Fibroblast of lung (primary cell): ENCODE measurements around the gene RCAN1. TPM values are rescaled to one million over a fixed set of nuclear protein-coding genes. Genes with fewer than 3 reads are reported as not detected.
"Not testable (repeated sequence)": the region's sequence is repeated elsewhere in the genome, so short reads cannot be mapped to it uniquely, and the experiment has no call there.

Source experiments
- DNase-seq, 2 donors: peaks; one replicate each; pipeline versions ENCODE4 v3.0.0 to v3.0.0-alpha.2; 2010; ENCODE audit warnings: low read depth in 2 of 2
- H2AFZ ChIP-seq: 2 replicates; pipeline ENCODE4 v1.5.1; 2012; ENCODE audit warnings: low read length, control low read depth, inconsistent platforms
- H3K27ac ChIP-seq: 2 replicates; pipeline ENCODE4 v1.5.1; 2011; ENCODE audit warnings: low read length, control low read depth; ENCODE audit not compliant: insufficient read depth
- H3K27me3 ChIP-seq: 2 replicates; pipeline ENCODE4 v1.5.1; 2011; ENCODE audit warnings: mild to moderate bottlenecking, low read length; ENCODE audit not compliant: control insufficient read depth, insufficient read depth
- H3K36me3 ChIP-seq: 2 replicates; pipeline ENCODE4 v1.5.1; 2011; ENCODE audit warnings: low read length; ENCODE audit not compliant: control insufficient read depth, insufficient read depth
- H3K4me1 ChIP-seq: 2 replicates; pipeline ENCODE4 v1.5.1; 2011; ENCODE audit warnings: low read length; ENCODE audit not compliant: control insufficient read depth, insufficient read depth; ENCODE audit errors: extremely low read depth
- H3K4me2 ChIP-seq: 2 replicates; pipeline ENCODE4 v1.5.1; 2011; ENCODE audit warnings: low read length, control low read depth; ENCODE audit not compliant: insufficient read depth; ENCODE audit errors: extremely low read depth
- H3K4me3 ChIP-seq, 4 experiments: fragments of 200-600 bp in 1 of 4; sonication (generic) in 1 of 4; replicated peaks in 1 of 4; 2 replicates each; pipeline ENCODE4 v1.5.1; 2011 to 2016; ENCODE audit warnings: low read length in 4 of 4, low read depth in 3 of 4, mild to moderate bottlenecking in 3 of 4, control low read depth in 2 of 4, inconsistent platforms in 1 of 4, mixed read lengths in 1 of 4; ENCODE audit not compliant: insufficient read depth in 1 of 4; ENCODE audit errors: control extremely low read depth in 1 of 4
- H3K79me2 ChIP-seq: 2 replicates; pipeline ENCODE4 v1.5.1; 2012; ENCODE audit warnings: mild to moderate bottlenecking, low read length, inconsistent platforms; ENCODE audit not compliant: control insufficient read depth, insufficient read depth
- H3K9ac ChIP-seq: 2 replicates; pipeline ENCODE4 v1.5.1; 2011; ENCODE audit warnings: mild to moderate bottlenecking, low read length, control low read depth; ENCODE audit not compliant: insufficient read depth
- H3K9me3 ChIP-seq: 2 replicates; pipeline ENCODE4 v1.5.1; 2012; ENCODE audit warnings: low read depth, low read length; ENCODE audit not compliant: control insufficient read depth, insufficient read depth
- H4K20me1 ChIP-seq: 2 replicates; pipeline ENCODE4 v1.5.1; 2011; ENCODE audit warnings: low read length; ENCODE audit not compliant: control insufficient read depth, insufficient read depth; ENCODE audit errors: extremely low read depth
- EZH2 ChIP-seq: IDR thresholded peaks from 2 replicates; pipeline ENCODE4 v1.5.1; 2012; ENCODE audit warnings: low read length, control low read depth, mild to moderate bottlenecking; ENCODE audit errors: missing control alignments
- polyA plus RNA-seq, 2 donors: library from polyadenylated mRNA; depleted of rRNA in 1 of 2; stranded (reverse) in 1 of 2; unstranded in 1 of 2; fragments of >200 nt; gene quantifications; 2 replicates each; pipeline ENCODE4 v1.2.1, GENCODE V29; 2011 to 2012; ENCODE audit warnings: missing spikeins in 1 of 2
- total RNA-seq: library from RNA; depleted of rRNA; stranded (reverse); fragments of >200 nt; gene quantifications from 2 replicates; pipeline ENCODE4 v1.2.1, GENCODE V29; 2014
- TF ChIP-seq, protein P1 (sequence below), 2 donors: IDR thresholded peaks in 1 of 2; conservative IDR thresholded peaks in 1 of 2; 1 replicate in 1 of 2; 2 replicates in 1 of 2; pipeline ENCODE4 v1.5.1; 2011 to 2012; ENCODE audit warnings: low read length in 2 of 2, control low read depth in 1 of 2, inconsistent platforms in 1 of 2, low read depth in 1 of 2, mild to moderate bottlenecking in 1 of 2

Gene RCAN1
- total and polyA plus RNA-seq, 2 donors (not counting 1 experiment from before 2014, with no cell fraction given) = 94.8 to 259 TPM

- TF ChIP-seq EZH2 = no peak
- TF ChIP-seq, protein P1, sequence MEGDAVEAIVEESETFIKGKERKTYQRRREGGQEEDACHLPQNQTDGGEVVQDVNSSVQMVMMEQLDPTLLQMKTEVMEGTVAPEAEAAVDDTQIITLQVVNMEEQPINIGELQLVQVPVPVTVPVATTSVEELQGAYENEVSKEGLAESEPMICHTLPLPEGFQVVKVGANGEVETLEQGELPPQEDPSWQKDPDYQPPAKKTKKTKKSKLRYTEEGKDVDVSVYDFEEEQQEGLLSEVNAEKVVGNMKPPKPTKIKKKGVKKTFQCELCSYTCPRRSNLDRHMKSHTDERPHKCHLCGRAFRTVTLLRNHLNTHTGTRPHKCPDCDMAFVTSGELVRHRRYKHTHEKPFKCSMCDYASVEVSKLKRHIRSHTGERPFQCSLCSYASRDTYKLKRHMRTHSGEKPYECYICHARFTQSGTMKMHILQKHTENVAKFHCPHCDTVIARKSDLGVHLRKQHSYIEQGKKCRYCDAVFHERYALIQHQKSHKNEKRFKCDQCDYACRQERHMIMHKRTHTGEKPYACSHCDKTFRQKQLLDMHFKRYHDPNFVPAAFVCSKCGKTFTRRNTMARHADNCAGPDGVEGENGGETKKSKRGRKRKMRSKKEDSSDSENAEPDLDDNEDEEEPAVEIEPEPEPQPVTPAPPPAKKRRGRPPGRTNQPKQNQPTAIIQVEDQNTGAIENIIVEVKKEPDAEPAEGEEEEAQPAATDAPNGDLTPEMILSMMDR (conservative IDR thresholded peaks at IDR 0.05 in 1 of 2, IDR thresholded peaks at IDR 0.05 in 1 of 2; ENCODE audit: low read depth in 1 of 2, low read length in 2 of 2) = no peak
- H3K4me2 ChIP-seq = no peak overlapping the region
- no peak overlapping the region for H3K9ac ChIP-seq
- H3K36me3 ChIP-seq = no peaks in the 10 kb centered on the region
- H3K4me3 ChIP-seq = no peak overlapping the region
- no peaks in the 10 kb centered on the region for H3K79me2 ChIP-seq
- no peak overlapping the region for H2AFZ ChIP-seq
- no peaks in the 10 kb centered on the region for H4K20me1 ChIP-seq
- no peak overlapping the region for H3K27ac ChIP-seq
- DNase-seq = no peak
- H3K27me3 ChIP-seq = no peaks in the 10 kb centered on the region
- H3K4me1 ChIP-seq = no peaks in the 10 kb centered on the region
- H3K9me3 ChIP-seq = no peaks in the 10 kb centered on the region
These were observed 47.2 kb downstream of the RCAN1 start for GRCh38 chr21:34567604-34568155.

DNA sequence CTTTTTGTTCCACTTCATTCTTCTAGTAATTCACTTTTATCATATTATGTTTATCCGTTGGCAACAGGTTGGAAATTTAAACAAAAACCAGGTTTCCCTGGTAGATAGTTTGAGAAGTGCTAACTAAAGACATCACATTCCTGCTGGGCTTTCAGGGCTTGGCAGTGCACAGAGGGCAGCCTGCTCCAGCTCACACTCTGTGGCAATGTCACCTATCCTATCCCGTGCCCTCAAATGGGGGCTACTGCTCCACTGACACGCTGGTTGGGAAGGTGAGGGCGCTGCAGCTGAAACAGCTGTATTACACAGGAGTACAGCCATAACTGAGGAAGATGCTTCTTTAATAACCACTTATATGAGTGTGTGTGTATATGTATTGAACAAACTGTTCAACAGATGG is 49.7 kb downstream of the RCAN1 start:
- Histone ChIP-seq H3K79me2 (no peaks in the 10 kb centered on the region), H3K9me3 (no peaks in the 10 kb centered on the region), H4K20me1 (no peaks in the 10 kb centered on the region), H2AFZ (no peak overlapping the region), H3K4me1 (no peaks in the 10 kb centered on the region), H3K36me3 (no peaks in the 10 kb centered on the region), H3K4me2 (no peak overlapping the region), H3K27ac (no peak overlapping the region), H3K27me3 (no peaks in the 10 kb centered on the region), H3K9ac (no peak overlapping the region), H3K4me3 (no peak overlapping the region)
- DNase-seq = no peak
- TF ChIP-seq, protein P1 (conservative IDR thresholded peaks at IDR 0.05 in 1 of 2, IDR thresholded peaks at IDR 0.05 in 1 of 2; ENCODE audit: low read depth in 1 of 2, low read length in 2 of 2) = no peak
- no peak for TF ChIP-seq EZH2

- H3K9me3 ChIP-seq, H3K4me1 ChIP-seq, H3K4me2 ChIP-seq, DNase-seq, H3K27me3 ChIP-seq, H2AFZ ChIP-seq, H3K4me3 ChIP-seq, H3K9ac ChIP-seq, H4K20me1 ChIP-seq, H3K27ac ChIP-seq, H3K36me3 ChIP-seq, H3K79me2 ChIP-seq: not testable (repeated sequence)
These were observed 51.5 kb downstream of the RCAN1 start for GRCh38 chr21:34563370-34563769.
